NCI-H2171 (cell line): ENCODE data around the gene ICE1.
A peak's percentile ranks its signal among the peaks of the same experiment; 100 is the strongest.
"Not testable (repeated sequence)": the region's sequence is repeated elsewhere in the genome, so short reads cannot be mapped to it uniquely, and the experiment has no call there.

Source experiments
- DNase-seq: peaks from one replicate; lab custom pipeline; 2025; lab: John Stamatoyannopoulos, UW

The ICE1 gene

GRCh38 chr5:5421961-5422818 lies at the start of gene ICE1:
Gene ICE1 (plus strand): TSS chr5:5422677. CDS start chr5:5422916, 239 bp downstream.
- DNase-seq, result peak; percentile 98

- no peak for DNase-seq
Observed at GRCh38 chr5:5372930-5373329, 49.5 kb upstream of the ICE1 start.

- DNase-seq, result no peak
Observed at GRCh38 chr5:5373351-5373989, 49.0 kb upstream of the ICE1 start.

- no peak for DNase-seq
Observed at GRCh38 chr5:5374009-5374715, 48.3 kb upstream of the ICE1 start.

GRCh38 chr5:5377780-5378179 lies 44.7 kb upstream of the ICE1 start:
- DNase-seq, result no peak

- no peak for DNase-seq
Observed at GRCh38 chr5:5378531-5378930, 43.9 kb upstream of the ICE1 start.

- no peak for DNase-seq
Observed at GRCh38 chr5:5380298-5380697, 42.2 kb upstream of the ICE1 start.

GRCh38 chr5:5381310-5381913 lies 41.1 kb upstream of the ICE1 start:
- no peak for DNase-seq

- no peak for DNase-seq
Observed at GRCh38 chr5:5383461-5383860, 39.0 kb upstream of the ICE1 start.

GRCh38 chr5:5384660-5385330 lies 37.7 kb upstream of the ICE1 start:
- no peak for DNase-seq

GRCh38 chr5:5385331-5385662 lies 37.2 kb upstream of the ICE1 start:
- no peak for DNase-seq

- DNase-seq, result no peak
Observed at GRCh38 chr5:5386329-5386728, 36.1 kb upstream of the ICE1 start.

GRCh38 chr5:5387192-5387591 lies 35.3 kb upstream of the ICE1 start:
- no peak for DNase-seq

GRCh38 chr5:5387777-5388176 lies 34.7 kb upstream of the ICE1 start:
- DNase-seq, result no peak

GRCh38 chr5:5390121-5390869 lies 32.2 kb upstream of the ICE1 start:
- not testable (repeated sequence) for DNase-seq

GRCh38 chr5:5392504-5392903 lies 30.0 kb upstream of the ICE1 start:
- not testable (repeated sequence) for DNase-seq

GRCh38 chr5:5394384-5394986 lies 28.0 kb upstream of the ICE1 start:
- not testable (repeated sequence) for DNase-seq

- not testable (repeated sequence) for DNase-seq
Observed at GRCh38 chr5:5395093-5395492, 27.4 kb upstream of the ICE1 start.

GRCh38 chr5:5398071-5398470 lies 24.4 kb upstream of the ICE1 start:
- no peak for DNase-seq

GRCh38 chr5:5401095-5401494 lies 21.4 kb upstream of the ICE1 start:
- no peak for DNase-seq

GRCh38 chr5:5403741-5404140 lies 18.7 kb upstream of the ICE1 start:
- no peak for DNase-seq
